Activated CD4-positive, CD25-positive, alpha-beta regulatory T cell treated with anti-CD3 and anti-CD28 coated beads, Interleukin-2, amount 50 U/mL, for 16 hours (primary cell): ENCODE results near the gene CBX4.

Experiments
- DNase-seq: peaks from one replicate; pipeline ENCODE4 v3.0.0-alpha.2; 2020; ENCODE audit warnings: low read depth, low spot score

CBX4 gene

GRCh38 chr17:79788989-79789942 is 50.0 kb downstream of the CBX4 start:
- no peak for DNase-seq

GRCh38 chr17:79788455-79788854 is 50.8 kb downstream of the CBX4 start:
- no peak for DNase-seq

GRCh38 chr17:79786930-79787643 is 52.2 kb downstream of the CBX4 start:
- no peak for DNase-seq

- no peak for DNase-seq
These were observed 53.1 kb downstream of the CBX4 start for GRCh38 chr17:79785900-79786810.

- DNase-seq = no peak
These were observed 54.0 kb downstream of the CBX4 start for GRCh38 chr17:79785017-79785899.

GRCh38 chr17:79784353-79785016 is 54.8 kb downstream of the CBX4 start:
- DNase-seq = no peak

GRCh38 chr17:79783891-79784290 is 55.3 kb downstream of the CBX4 start:
- no peak for DNase-seq
